Natural killer cell (primary cell): ENCODE measurements around the gene KIF20A. TPM values are rescaled to one million over a fixed set of nuclear protein-coding genes. Genes with fewer than 3 reads are reported as not detected.

Experiments used
- ATAC-seq, 3 donors: fragments of 150-1000 bp in 2 of 3; fragments of 200-7000 bp in 1 of 3; cut with Tn5 transposase; 1 replicate in 1 of 3; 2 replicates in 2 of 3; pipeline ENCODE4 v1.10.0; 2021; ENCODE audit warnings: mild to moderate bottlenecking in 2 of 3, moderate library complexity in 2 of 3
- DNase-seq, 2 donors: peaks; one replicate each; pipeline versions ENCODE4 v3.0.0 to v3.0.0-alpha.2; 2013 to 2021; ENCODE audit warnings: mixed read lengths in 1 of 2
- H3K27ac ChIP-seq: one replicate; pipeline ENCODE4 v1.5.1; 2013; ENCODE audit warnings: mild to moderate bottlenecking, low read length
- H3K27me3 ChIP-seq: one replicate; pipeline ENCODE4 v1.6.1; 2013; ENCODE audit warnings: low read length; ENCODE audit not compliant: control insufficient read depth, insufficient read depth
- H3K36me3 ChIP-seq: one replicate; pipeline ENCODE4 v1.6.1; 2013; ENCODE audit warnings: low read length; ENCODE audit not compliant: control insufficient read depth, insufficient read depth
- H3K4me1 ChIP-seq: one replicate; pipeline ENCODE4 v1.6.1; 2013; ENCODE audit warnings: low read length; ENCODE audit not compliant: control insufficient read depth, insufficient read depth
- H3K4me3 ChIP-seq: one replicate; pipeline ENCODE4 v1.5.1; 2013; ENCODE audit warnings: low read length
- H3K9me3 ChIP-seq: one replicate; pipeline ENCODE4 v1.6.1; 2013; ENCODE audit warnings: low read length; ENCODE audit not compliant: control insufficient read depth, insufficient read depth
- H3K27ac Mint-ChIP-seq, 2 donors: one replicate each; pipeline ENCODE4 v1.8.0; 2022; ENCODE audit warnings: mild to moderate bottlenecking in 2 of 2, mixed read lengths in 2 of 2, moderate library complexity in 1 of 2
- H3K27me3 Mint-ChIP-seq, 2 donors: one replicate each; pipeline ENCODE4 v1.8.0; 2022; ENCODE audit warnings: low read depth in 2 of 2, mixed read lengths in 2 of 2
- H3K36me3 Mint-ChIP-seq: one replicate; pipeline ENCODE4 v1.8.0; 2022; ENCODE audit warnings: mixed read lengths
- H3K4me1 Mint-ChIP-seq, 2 donors: one replicate each; pipeline ENCODE4 v1.8.0; 2022; ENCODE audit warnings: mixed read lengths in 2 of 2
- H3K4me3 Mint-ChIP-seq: one replicate; pipeline ENCODE4 v1.8.0; 2022; ENCODE audit warnings: mild to moderate bottlenecking, moderate library complexity, mixed read lengths
- H3K9me3 Mint-ChIP-seq, 2 donors: one replicate each; pipeline ENCODE4 v1.8.0; 2022; ENCODE audit warnings: mixed read lengths in 2 of 2
- CTCF ChIP-seq: fragments of 200-600 bp; IDR thresholded peaks from one replicate; pipeline ENCODE4 v1.8.0; 2022; ENCODE audit warnings: antibody characterized with exemption
- WGBS: methylation state at CpG from one replicate; pipeline ENCODE4 v1.1.7; 2013; ENCODE audit warnings: missing lambda C conversion rate; ENCODE audit not compliant: insufficient coverage; 5-methylcytosine and 5-hydroxymethylcytosine counted together
- intact Hi-C: fragments of 100-400 bp; cut with micrococcal nuclease; formaldehyde crosslinking; loops from one replicate; pipeline ENCODE4 v1.14.2; 2022
- total RNA-seq, 4 donors: library from RNA; stranded (reverse); fragments of 120-200 nt in 1 of 4; gene quantifications; one replicate each; pipeline versions ENCODE4 v1.2.3 to v1.2.4, GENCODE V29; 2013 to 2022

The KIF20A gene
- total RNA-seq, 3 donors from 2014 or later (not counting 1 experiment from before 2014, with no cell fraction given), result 0.15 to 1.5 (median 0.61) TPM

DNA sequence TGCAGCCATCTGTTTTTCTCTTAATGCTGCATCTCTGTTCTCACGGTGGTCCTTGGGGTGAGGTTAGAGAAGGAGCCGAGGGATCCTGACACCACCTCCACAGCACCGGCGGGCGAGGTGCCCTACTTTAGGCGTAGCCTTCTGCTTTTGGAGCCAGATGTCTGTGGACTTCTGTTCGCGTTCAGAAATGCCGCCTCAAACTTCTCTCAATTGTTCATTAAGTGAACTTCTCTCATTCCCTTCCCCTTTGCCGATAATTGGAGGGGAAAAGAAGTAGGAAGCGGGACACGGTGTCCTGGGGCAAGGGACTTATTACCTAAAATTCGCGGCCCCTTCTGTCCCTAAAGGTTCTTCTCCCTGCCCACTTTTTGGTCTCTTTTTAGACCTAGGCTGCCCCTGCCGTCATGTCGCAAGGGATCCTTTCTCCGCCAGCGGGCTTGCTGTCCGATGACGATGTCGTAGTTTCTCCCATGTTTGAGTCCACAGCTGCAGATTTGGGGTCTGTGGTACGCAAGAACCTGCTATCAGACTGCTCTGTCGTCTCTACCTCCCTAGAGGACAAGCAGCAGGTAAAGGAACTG is 455 bp downstream of the KIF20A start:
- intact Hi-C loops, result loop anchor here (1.0 to 5.0 kb wide), 3 partner anchors 153 to 427 kb away; partner anchors contain the start of genes HNRNPA0 and KDM3B
- Histone ChIP-seq H3K27me3 (no peaks in the 10 kb centered on the region), H3K9me3 (no peaks in the 10 kb centered on the region), H3K4me3 (peak overlapping the region; percentile 81), H3K27ac (no peak overlapping the region), H3K36me3 (peaks cover 12% of the 10 kb centered on the region), H3K4me1 (peaks cover 18% of the 10 kb centered on the region)
- ATAC-seq (no peak), DNase-seq (no peak)
- no peak for TF ChIP-seq CTCF
- Mint-ChIP-seq H3K27me3 (no peaks in the 10 kb centered on the region), H3K4me3 (no peak overlapping the region), H3K9me3 (no peaks in the 10 kb centered on the region), H3K4me1 (no peaks in the 10 kb centered on the region), H3K36me3 (no peaks in the 10 kb centered on the region), H3K27ac (no peak overlapping the region)
- 5% methylated on average over 23 of the region's 23 CpGs for WGBS

- H3K4me1 Mint-ChIP-seq, result no peaks in the 10 kb centered on the region
- 80% methylated on average over 5 of the region's 5 CpGs for WGBS
- intact Hi-C loops, result loop anchor here (1.0 kb wide), 1 partner anchor 231 kb away; no protein-coding TSS in a partner anchor
- Histone ChIP-seq H3K4me3 (no peak overlapping the region), H3K4me1 (peaks cover 18% of the 10 kb centered on the region), H3K27me3 (no peaks in the 10 kb centered on the region), H3K9me3 (no peaks in the 10 kb centered on the region), H3K27ac (no peak overlapping the region), H3K36me3 (peaks cover 11% of the 10 kb centered on the region)
- H3K9me3 Mint-ChIP-seq, result no peaks in the 10 kb centered on the region
- H3K27me3 Mint-ChIP-seq, result no peaks in the 10 kb centered on the region
- no peak overlapping the region for H3K4me3 Mint-ChIP-seq
- H3K36me3 Mint-ChIP-seq, result no peaks in the 10 kb centered on the region
- TF ChIP-seq CTCF, result peak; percentile 29
- peak in 1 of 2 donors; percentile 59 for DNase-seq
- no peak for ATAC-seq
- no peak overlapping the region for H3K27ac Mint-ChIP-seq
Observed at GRCh38 chr5:138180183-138180782, 1.4 kb downstream of the KIF20A start.

- no peak overlapping the region for H3K4me3 Mint-ChIP-seq
- intact Hi-C loops, result loop anchor here (1.0 kb wide), 1 partner anchor 230 kb away; no protein-coding TSS in a partner anchor
- ATAC-seq (no peak), DNase-seq (no peak)
- no peak overlapping the region for H3K27ac ChIP-seq
- H3K4me1 ChIP-seq, result peaks cover 18% of the 10 kb centered on the region
- H3K27me3 ChIP-seq, result no peaks in the 10 kb centered on the region
- no peak overlapping the region for H3K4me3 ChIP-seq
- H3K27me3 Mint-ChIP-seq, result no peaks in the 10 kb centered on the region
- H3K36me3 Mint-ChIP-seq, result no peaks in the 10 kb centered on the region
- no peak for TF ChIP-seq CTCF
- no peaks in the 10 kb centered on the region for H3K9me3 ChIP-seq
- H3K4me1 Mint-ChIP-seq, result no peaks in the 10 kb centered on the region
- 100% methylated on average over 5 of the region's 5 CpGs for WGBS
- H3K36me3 ChIP-seq, result peaks cover 13% of the 10 kb centered on the region
- no peaks in the 10 kb centered on the region for H3K9me3 Mint-ChIP-seq
- H3K27ac Mint-ChIP-seq, result no peak overlapping the region
Observed at GRCh38 chr5:138180841-138181240, 1.9 kb downstream of the KIF20A start.
